Measurements from ENCODE around the gene ATP5PO.
A peak's percentile ranks its signal among the peaks of the same experiment; 100 is the strongest.

The ATP5PO gene, protein sequence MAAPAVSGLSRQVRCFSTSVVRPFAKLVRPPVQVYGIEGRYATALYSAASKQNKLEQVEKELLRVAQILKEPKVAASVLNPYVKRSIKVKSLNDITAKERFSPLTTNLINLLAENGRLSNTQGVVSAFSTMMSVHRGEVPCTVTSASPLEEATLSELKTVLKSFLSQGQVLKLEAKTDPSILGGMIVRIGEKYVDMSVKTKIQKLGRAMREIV

DNA sequence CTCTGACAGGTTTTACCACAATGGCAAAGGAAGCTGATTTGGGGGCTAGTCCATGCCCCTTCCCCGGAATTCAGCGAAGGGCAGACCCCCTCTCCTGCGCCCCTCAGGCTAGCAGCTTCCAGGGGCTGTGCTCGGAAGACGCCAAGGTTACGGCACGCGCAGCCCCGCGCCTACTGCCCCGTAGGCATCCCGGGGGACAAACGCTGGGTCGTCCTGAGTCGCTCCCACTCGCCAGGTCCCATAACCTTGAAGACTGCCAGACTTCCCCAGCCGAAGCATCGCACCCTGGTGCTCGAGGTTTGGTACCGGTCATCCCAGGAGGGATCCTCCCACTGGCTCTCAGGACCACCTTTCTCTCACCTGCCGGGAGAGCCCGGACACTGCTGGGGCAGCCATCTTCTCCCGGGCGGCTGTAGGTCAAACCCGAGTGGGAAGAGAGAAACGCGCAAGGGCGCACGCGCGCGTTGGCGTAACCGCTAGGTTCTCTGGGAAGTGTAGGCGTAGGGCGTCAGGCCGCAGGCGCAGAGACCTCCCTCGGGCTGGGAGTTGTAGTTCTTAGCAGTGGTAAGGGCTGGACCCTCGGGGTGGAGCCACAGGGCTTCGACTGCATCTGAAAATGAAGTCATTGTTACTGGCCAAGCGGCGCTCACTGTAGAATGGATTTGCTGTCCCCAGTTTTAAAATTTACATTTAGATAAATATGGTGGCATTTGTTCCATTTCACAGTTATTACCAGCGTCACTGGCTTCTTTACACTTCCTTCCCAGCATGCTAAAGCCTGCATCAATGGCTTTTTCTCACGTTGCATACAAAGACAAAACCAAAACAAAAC lies at the start of gene ATP5PO:
Gene ATP5PO, minus strand, starts transcription at position 437 of the 832 bp plus-strand sequence. Its CDS starts 41 bp downstream, at position 396.
- DNase-seq = peak; percentile 97 to 98

DNA sequence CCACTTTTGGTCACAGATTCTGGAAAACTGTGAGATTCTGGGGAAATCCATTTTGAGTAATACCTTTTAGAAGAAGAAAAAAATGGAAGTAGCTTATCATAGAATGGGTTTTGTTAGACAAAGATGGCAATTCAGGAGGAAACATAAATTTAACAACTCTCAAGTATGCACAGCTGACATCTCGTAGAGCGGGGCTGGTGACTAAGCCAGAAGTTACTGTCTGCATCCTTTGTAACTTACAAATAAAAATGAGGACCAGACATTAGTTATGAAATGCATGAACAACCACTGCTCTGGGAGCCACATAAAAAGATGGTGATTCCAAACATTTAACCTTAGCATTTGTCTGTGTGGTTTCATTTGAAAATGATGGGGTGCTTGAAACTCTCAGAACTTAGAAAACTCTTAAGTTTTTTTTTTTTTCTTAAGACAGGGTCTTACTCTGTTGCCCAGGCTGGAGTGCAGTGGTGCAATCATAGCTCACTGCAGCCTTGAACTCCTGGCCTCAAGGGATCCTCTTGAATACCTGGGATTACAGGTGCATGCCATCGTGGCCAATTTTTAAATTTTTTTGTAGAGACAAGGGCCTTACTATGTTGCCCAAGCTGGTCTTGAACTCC lies 49.2 kb upstream of the ATP5PO start:
- DNase-seq = no peak

DNA sequence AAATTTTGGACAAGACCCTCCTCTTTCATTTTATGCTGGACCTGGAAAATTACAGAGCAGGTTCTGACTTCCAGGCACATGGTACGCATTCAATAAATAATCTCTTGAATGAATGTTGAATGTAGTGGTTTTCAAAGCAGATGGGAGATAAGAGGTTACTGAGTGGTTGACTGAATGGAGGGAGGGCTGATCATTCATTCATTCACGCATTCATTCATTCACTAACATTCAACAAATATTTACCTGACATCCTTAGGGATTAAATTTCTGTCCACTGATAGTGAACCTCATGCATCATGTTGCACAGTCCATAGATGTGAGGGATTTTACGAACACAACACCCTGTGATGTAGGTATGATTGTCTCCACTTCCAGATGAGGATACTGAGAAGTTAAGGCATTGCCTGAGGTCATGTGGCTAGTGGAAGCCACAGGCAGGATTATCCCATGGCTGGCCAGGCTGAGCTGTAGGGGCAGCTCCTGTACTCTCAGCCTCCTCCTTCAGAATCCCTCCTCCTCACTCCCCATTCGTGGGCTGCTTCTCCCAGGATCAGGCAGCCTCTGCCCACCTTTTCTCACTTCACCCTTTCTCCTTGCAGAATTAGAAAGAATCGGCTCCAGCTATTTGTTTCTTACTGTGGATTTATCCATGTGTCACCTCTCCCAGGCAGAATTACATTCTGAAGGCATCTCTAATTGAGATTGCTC lies 48.4 kb upstream of the ATP5PO start:
- no peak for DNase-seq

DNA sequence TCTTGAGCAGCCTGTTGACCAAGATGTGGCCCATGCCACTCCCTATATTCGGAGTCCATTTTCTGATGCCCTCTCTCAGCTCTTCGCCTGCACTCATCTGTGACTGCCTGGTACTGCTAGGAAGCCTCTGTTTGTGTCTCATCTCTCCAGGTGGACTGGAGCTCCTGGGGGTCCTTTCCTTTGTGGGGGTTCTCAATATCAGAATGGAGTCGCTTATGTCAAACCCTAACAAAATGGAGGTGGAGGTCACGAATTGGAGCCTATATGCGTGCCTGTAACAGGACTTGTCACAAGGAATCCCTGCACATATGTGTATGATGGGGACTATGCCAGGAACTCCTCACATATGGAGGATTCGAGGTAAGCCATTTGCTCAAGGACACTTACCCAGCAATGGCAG lies 46.7 kb upstream of the ATP5PO start:
- DNase-seq = no peak

DNA sequence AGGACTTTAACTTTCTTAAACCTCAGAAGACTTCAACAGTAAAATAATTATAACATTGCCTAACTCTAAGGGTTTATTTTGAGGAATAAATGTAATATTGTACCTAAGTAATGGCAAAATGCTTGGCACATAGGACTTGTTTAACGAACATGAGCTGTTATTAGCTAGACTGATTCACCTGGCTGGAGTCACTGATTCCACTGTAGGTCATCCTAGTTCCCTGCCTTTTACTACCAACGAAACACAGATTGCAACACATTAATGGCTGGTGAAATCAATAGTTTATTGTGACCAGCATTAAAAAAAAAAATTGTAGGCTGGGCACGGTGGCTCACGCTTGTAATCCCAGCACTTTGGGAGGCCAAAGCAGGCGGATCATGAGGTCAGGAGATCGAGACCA lies 45.5 kb upstream of the ATP5PO start:
- DNase-seq = no peak

DNA sequence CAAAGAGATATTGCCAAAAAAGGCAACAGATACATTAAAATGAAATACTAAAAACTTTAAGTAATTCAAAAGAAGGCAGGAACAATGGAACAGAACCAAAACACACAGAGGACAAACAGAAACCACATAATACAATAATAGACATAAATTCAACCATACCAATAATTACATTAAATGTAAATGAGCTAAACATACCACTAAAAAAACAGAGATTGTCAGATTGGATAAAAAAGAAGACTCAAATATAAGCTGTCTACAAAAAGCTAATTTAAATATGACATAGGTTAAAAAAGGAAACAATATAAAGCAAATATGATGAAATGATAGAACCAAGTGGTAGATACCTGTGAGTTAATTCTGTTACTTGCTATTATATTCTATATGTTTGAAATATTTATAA lies 44.1 kb upstream of the ATP5PO start:
- no peak for DNase-seq

DNA sequence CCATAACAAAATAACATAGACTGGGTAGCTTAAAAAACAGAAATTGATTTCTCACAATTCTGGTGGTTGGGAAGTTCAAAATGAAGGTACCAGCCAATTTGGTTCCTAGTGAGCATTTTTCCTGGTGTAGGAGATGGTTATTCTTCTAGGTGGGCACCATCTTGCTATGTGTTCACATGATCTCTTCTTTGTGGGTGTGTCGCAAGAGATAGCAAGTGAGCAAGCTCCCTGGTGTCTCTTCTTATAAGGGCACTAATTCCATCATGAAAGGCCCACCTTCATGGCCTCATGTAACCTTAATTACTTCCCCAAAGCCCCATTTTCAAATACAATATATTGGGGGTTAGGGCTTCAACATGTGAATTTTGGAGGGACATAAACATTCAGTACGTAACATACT lies 38.8 kb upstream of the ATP5PO start:
- DNase-seq = no peak

DNA sequence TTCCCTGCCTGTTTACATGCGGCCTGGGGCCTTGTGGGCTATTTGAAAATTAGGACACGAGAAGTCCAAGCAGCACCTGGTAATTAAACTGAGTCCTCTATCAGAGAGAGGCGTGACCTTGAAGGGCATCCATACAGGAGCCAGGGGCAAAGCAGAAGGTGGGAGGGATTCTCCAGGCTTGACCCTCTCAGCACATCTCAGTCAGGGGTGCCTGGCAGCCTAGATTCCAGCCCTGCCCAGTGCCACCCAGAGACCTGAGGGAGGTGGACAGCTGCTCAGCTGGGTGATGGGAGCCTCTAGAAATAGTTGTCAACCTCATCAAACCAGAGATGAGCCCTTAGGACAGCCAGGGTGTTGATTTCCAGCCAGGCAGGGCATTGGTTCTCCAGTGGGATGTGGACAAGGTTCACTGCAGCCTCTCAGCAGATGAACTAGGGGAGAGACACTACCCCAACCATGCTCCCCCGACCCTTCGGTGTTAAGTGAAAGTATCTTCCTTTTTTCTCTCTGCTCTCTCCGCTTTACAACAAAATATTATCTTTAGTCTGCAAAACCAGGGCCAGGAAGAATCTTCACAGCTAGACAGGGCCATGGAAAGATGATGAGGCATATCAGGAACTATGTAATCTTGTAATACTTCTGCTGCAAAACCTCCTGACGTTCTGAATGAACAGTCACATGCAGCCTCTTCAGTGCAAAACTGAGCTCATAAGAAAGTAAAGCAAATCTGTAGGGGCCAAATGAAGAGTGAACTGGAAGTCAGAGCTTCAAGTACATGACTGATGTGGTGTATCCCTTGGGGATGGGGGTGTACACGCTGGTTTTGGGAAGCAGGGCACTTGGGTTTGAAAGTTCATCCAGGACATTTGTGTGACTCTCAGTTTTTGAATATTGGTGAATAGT lies 35.9 kb upstream of the ATP5PO start:
- no peak for DNase-seq

DNA sequence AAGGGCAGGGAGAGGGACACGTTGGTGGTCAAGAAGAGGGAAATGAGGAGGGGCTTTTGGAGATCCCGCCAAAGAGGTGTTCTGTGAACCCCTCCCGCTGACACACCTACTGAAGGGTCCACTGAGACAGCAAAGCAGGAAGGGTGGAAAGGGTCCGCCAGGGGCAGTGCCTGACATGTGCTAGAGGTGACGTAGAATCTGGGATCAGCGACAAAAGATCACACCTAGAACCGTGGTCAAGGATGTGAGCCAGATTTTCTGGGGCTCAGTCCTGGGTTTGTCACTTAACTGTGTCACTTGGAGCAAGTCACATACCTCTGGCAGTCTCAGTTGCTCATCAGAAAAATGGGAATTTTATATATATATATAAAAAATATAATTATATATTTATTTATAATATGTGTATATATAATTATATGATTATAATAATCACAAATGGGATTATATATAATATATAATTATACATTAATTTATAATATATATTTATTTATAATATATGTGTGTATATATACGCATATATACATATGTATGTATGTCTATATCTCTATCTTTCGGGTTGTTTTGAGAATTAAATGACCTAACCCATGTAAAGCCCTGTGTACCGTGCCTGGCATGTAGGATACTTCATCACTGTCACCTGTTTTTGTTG lies 35.0 kb upstream of the ATP5PO start:
- DNase-seq = no peak

DNA sequence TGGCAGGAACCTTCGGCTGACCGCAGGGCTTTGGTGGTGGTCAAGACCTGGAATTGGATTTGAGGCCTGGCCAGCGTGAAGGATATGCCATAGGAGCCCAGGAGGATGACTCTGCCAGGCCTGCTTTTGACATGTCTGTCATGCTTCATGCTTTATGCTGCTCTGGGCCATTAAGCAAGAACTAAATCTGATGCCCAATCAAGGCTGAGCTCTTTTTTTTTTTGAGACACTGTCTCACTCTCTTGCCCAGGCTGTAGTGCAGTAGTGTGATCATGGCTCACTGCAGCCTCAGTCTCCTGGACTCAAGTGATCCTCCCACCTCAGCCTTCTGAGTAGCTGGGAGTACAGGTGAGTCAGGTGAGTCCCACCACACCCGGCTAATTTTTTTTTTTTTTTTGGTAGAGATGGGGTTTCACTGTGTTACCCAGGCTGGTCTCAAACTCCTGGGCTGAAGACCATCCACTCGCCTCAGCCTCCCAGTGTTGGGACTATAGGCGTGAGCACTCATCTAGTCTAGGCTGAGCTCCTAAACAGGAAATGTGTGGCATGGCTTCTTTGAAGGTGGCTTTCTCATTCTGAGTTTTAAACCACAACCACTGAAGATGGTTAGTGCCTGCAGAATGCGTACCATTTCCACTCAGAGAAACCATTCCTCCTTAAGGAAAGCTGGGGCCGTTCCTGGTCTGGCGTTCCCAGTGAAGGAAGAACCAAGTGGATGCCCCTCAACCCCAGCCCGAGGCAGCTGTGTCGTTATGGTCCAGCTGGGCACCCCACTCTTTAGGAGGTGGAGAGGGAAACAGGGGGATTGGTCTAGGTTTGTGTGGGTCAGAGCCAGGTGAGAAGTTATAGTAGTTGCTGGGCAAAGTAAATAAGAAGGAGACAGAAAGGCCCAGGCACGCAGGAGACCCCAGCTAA lies 34.2 kb upstream of the ATP5PO start:
- no peak for DNase-seq

DNA sequence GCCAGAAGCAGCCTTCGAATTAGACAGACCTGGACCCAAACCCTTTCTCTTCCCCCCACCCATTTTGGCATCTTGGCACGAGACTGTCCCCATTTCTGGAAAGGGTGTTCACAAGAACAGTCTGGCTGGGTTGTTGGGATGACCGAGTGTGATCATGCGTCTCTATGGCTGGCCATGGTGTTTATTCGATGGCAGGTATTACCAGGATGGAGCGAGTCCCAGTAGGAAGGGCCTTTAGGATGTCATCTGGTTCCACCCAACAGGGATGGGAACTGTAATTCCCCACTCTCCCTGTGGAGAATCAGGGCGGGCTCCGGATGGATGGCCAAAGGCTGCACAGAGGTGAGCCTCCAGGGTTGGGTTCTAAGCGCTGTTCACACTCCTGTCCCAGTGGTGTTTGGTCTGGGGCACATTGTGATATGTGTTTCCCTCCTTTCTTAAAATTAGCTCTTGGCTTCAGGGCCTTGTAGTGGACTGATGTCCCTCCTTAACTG lies 33.4 kb upstream of the ATP5PO start:
- no peak for DNase-seq

DNA sequence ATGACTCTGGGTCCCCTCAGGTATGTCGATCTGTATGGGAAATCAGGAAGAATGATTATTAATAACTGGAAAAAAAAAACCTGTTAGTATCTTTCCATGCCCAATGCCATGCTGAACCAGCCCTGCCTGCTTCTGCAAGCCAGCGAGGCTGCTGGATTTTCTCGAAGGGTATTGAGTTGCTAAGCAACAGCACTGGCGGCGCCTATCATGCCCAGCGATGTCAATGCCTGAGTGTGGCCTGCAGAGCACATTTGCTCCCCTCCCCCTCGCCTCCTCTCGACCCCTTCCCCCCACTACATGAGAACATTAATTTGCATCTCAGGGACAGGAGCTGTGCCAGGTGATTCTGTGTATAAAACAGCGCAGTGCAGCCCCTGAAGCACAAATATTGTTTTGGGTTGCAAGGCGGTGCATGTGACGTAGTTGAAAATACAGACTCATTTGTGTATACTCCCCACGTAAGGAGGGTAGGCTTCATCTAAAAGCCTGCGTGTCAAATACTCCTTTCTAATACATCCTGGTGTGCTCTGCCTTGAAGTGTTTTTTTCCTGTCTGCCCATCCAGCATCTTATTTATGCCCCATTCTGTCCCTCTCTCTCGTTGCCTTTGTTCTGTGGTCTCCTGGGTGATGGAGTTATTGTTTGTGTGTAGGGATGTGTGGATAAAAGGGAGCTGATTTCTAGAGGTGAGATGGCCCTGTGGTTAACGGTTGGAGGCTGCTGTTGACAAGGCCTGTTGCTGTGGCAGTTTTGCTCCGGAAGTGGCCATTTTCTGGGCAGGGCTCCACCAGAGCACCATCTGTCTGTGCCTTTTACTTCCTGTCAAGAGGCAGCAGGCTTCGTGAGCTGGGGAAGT lies 32.7 kb upstream of the ATP5PO start:
- peak; percentile 85 to 89 for DNase-seq

DNA sequence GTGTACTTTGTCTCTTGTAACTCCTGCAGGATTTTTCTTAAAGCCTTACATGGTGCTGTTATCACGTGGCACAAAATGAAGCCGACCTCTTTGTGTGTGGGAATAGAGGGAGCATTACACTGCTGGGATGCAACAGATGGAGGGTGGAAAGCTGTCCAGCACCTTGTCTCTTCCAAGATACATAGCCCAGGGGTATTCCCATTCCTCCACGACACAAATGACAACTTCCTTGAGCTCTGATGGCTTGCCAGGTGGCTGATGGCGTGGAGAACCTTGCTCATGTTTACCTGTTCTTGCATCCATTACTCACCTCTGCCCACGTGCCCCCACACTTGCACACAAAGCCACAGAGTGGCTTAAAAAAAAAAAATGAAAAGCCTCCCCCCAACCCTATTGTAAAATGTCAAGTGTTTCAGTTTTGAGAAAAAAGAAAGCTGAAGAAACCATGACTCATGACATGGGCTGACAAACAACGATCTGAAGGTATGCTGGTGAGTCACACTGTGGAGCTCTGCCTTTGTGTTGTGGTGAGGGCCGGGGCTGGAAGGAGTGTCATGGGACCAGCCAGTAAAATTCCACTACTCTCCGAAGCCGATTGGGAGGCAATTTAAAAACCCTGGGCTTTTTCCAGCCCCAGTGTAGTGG lies 32.0 kb upstream of the ATP5PO start:
- DNase-seq = peak; percentile 97

DNA sequence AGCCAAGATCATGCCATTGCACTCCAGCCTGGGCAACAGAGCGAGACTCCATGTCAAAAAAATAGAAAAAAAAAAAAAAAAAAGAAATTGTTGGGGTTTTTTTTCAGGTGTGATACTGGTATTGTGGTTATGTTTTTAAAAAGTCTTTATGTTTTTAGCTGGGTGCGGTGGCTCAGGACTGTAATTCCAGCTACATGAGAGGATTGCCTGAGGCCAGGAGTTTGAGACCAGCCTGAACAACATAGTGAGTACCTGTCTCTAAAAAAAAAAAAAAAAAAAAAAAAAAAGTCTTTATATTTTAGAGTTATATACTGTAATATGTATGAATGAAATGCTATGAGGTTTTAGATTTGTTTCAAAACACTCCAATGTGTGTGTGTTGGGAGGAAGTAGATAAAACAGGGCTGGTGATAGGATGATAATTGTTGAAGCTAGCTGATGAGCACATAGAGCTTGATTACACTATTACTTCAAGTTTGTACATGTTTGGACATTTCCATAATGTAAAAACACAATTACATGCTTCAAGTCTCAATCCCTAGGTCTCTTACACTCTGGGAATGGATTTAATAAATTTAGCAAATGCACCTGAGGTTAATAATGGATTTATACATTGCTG lies 30.2 kb upstream of the ATP5PO start:
- DNase-seq = no peak

DNA sequence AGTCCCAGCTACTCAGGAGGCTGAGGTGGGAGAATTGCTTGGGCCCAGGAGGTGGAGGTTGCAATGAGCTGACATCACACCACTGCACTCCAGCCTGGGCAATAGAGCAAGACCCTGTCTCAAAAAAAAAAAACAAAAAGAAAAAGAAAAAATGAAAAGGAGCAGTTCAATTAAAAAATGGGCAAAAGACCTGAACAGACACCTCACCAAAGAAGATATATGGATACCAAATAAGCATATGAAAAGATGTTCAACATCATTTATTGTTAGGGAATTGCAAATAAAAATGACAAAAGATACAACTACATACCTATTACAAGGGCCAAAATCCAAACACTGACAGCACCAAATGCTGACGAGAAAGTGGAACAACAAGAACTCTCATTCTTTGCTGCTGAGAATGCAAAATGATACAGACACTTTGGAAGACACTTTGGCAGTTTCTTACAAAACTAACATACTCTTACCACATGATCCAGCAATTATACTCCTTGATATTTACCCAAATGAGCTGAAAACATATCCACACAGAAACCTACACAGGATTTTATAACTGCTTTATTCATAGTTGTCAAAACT lies 28.7 kb upstream of the ATP5PO start:
- no peak for DNase-seq

DNA sequence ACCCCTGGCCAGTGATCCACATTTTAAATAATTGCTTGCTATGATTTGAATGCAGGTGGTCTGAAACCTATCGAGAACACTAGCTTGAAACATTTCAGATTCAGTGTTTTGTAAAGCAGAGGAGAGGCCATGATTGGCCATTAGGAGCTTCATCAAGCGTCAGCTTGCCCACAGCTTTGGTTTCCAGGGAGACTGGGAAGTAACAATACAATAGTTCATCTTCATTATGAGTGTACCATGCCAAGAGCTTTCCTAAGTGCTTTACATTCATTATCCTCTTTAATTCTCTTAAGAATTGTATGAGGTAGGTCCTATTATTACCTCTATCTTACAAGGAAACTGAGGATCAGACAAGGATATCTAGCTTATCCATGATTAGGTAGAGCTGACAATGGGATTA lies 27.7 kb upstream of the ATP5PO start:
- no peak for DNase-seq

DNA sequence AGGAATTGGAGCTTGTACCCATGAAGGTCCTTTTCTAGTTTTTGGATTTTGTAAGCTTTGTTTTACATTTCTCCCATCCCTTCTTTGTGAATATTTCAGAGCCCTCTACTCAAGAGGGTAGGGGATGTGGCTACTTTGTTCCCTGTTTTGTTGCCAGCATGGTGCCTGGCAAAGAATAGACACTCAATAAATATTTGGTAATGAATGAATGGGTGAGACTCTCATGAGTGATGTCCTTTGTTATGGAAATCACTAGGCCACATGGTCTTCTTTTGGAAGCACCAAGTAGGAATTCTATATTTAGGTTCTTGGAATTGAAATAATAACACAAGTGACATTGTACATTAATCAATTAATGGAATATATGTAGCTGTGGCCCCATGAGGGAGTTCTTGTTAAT lies 26.8 kb upstream of the ATP5PO start:
- no peak for DNase-seq

DNA sequence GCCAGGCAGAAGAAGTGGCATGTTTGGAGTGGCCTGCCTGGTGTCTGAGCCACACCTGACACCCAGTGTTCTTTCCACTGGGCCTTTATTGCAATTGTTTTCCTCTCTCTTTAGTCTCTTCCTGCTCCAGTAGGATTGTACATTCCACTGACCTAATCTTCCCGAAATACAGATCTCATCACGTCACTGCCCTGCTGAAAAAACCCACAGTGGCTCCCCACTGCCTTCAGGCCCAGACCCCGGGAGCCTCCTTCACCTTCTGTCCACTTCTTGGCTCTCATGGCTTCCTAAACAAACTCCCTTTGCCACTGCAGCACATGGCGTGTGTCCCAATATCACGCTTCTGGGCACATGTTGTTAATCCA lies 25.3 kb upstream of the ATP5PO start:
- no peak for DNase-seq
